CD14-positive monocyte (primary cell): ENCODE data around the gene STXBP6. TPM values are rescaled to one million over a fixed set of nuclear protein-coding genes. Genes with fewer than 3 reads are reported as not detected.
A peak's percentile ranks its signal among the peaks of the same experiment; 100 is the strongest.

Experiments
- DNase-seq, 3 donors: peaks; one replicate each; pipeline ENCODE4 v3.0.0-alpha.2; 2011 to 2022
- H2AFZ ChIP-seq: 2 replicates; pipeline ENCODE4 v1.6.0; 2012; ENCODE audit warnings: mild to moderate bottlenecking, low read depth, low read length, inconsistent platforms; ENCODE audit not compliant: insufficient read depth, poor library complexity, severe bottlenecking
- H3K27ac ChIP-seq, 2 donors: 1 replicate in 1 of 2; 2 replicates in 1 of 2; pipeline ENCODE4 v1.5.1; 2012 to 2013; ENCODE audit warnings: low read length in 2 of 2, control low read depth in 1 of 2, inconsistent platforms in 1 of 2, low read depth in 1 of 2, mild to moderate bottlenecking in 1 of 2
- H3K27me3 ChIP-seq, 2 donors: one replicate each; pipeline versions ENCODE4 v1.6.0 to v1.6.1; 2011 to 2013; ENCODE audit warnings: low read length in 2 of 2; ENCODE audit not compliant: control insufficient read depth in 2 of 2, insufficient read depth in 2 of 2
- H3K36me3 ChIP-seq, 2 donors: replicated peaks in 1 of 2; 1 replicate in 1 of 2; 2 replicates in 1 of 2; pipeline versions ENCODE4 v1.5.1 to v1.6.1; 2012 to 2013; ENCODE audit warnings: low read length in 2 of 2, control low read depth in 1 of 2, inconsistent platforms in 1 of 2, mild to moderate bottlenecking in 1 of 2; ENCODE audit not compliant: insufficient read depth in 2 of 2, control insufficient read depth in 1 of 2
- H3K4me1 ChIP-seq, 2 donors: 1 replicate in 1 of 2; 2 replicates in 1 of 2; pipeline versions ENCODE4 v1.5.1 to v1.6.1; 2012 to 2013; ENCODE audit warnings: low read length in 2 of 2, control low read depth in 1 of 2, inconsistent platforms in 1 of 2, mild to moderate bottlenecking in 1 of 2, moderate library complexity in 1 of 2; ENCODE audit not compliant: insufficient read depth in 2 of 2, control insufficient read depth in 1 of 2
- H3K4me2 ChIP-seq: replicated peaks from 2 replicates; pipeline ENCODE3; 2012; ENCODE audit warnings: low read length, moderate library complexity, mild to moderate bottlenecking; ENCODE audit not compliant: poor library complexity, severe bottlenecking; ENCODE audit errors: extremely low read depth
- H3K4me3 ChIP-seq, 3 experiments: fragments of 200-600 bp in 1 of 3; sonication (generic) in 1 of 3; replicated peaks in 1 of 3; 1 replicate in 2 of 3; 2 replicates in 1 of 3; pipeline ENCODE4 v1.5.1; 2011 to 2013; ENCODE audit warnings: low read length in 3 of 3, mild to moderate bottlenecking in 3 of 3, control low read depth in 2 of 3, low read depth in 2 of 3, inconsistent platforms in 1 of 3, moderate library complexity in 1 of 3
- H3K79me2 ChIP-seq: 2 replicates; pipeline ENCODE4 v1.6.0; 2012; ENCODE audit warnings: mild to moderate bottlenecking, control low read depth, inconsistent platforms, low read length, moderate library complexity; ENCODE audit not compliant: insufficient read depth
- H3K9ac ChIP-seq: 2 replicates; pipeline ENCODE4 v1.6.0; 2017; ENCODE audit warnings: low read length, mild to moderate bottlenecking; ENCODE audit not compliant: insufficient read depth, poor library complexity, severe bottlenecking
- H3K9me3 ChIP-seq, 2 donors: replicated peaks in 1 of 2; 1 replicate in 1 of 2; 2 replicates in 1 of 2; pipeline versions ENCODE4 v1.5.1 to v1.6.1; 2012 to 2013; ENCODE audit warnings: low read length in 2 of 2, control low read depth in 1 of 2; ENCODE audit not compliant: control insufficient read depth in 1 of 2, insufficient read depth in 1 of 2
- H4K20me1 ChIP-seq: 2 replicates; pipeline ENCODE4 v1.6.0; 2012; ENCODE audit warnings: mild to moderate bottlenecking, low read length, control low read depth, moderate library complexity; ENCODE audit not compliant: insufficient read depth
- H3K27ac Mint-ChIP-seq, 7 donors: one replicate each; pipeline ENCODE4 v1.8.0; 2020; ENCODE audit warnings: mild to moderate bottlenecking in 7 of 7, mixed read lengths in 7 of 7, moderate library complexity in 6 of 7, inconsistent platforms in 2 of 7
- H3K27me3 Mint-ChIP-seq, 3 donors: one replicate each; pipeline ENCODE4 v1.8.0; 2021 to 2022; ENCODE audit warnings: low read depth in 3 of 3, mild to moderate bottlenecking in 3 of 3, mixed read lengths in 3 of 3, moderate library complexity in 3 of 3, inconsistent platforms in 1 of 3
- H3K36me3 Mint-ChIP-seq, 2 donors: one replicate each; pipeline ENCODE4 v1.8.0; 2020; ENCODE audit warnings: mixed read lengths in 2 of 2, inconsistent platforms in 1 of 2, mild to moderate bottlenecking in 1 of 2
- H3K4me1 Mint-ChIP-seq: one replicate; pipeline ENCODE4 v1.8.0; 2020; ENCODE audit warnings: mild to moderate bottlenecking, mixed read lengths
- H3K4me3 Mint-ChIP-seq, 2 donors: one replicate each; pipeline ENCODE4 v1.8.0; 2020; ENCODE audit warnings: mild to moderate bottlenecking in 2 of 2, mixed read lengths in 2 of 2, moderate library complexity in 1 of 2
- H3K9me3 Mint-ChIP-seq, 7 donors: one replicate each; pipeline ENCODE4 v1.8.0; 2020 to 2022; ENCODE audit warnings: mixed read lengths in 7 of 7, mild to moderate bottlenecking in 6 of 7, moderate library complexity in 6 of 7, inconsistent platforms in 2 of 7
- WGBS: methylation state at CpG from one replicate; pipeline ENCODE4 v1.1.5; 2013; ENCODE audit warnings: missing lambda C conversion rate; ENCODE audit not compliant: insufficient coverage; 5-methylcytosine and 5-hydroxymethylcytosine counted together
- intact Hi-C, 2 donors: fragments of 100-400 bp; cut with micrococcal nuclease; formaldehyde crosslinking; loops; one replicate each; pipeline versions ENCODE4 v1.15.0 to v1.15.1; 2023
- polyA plus RNA-seq, 3 donors: library from polyadenylated mRNA; depleted of rRNA in 1 of 3; unstranded in 2 of 3; stranded (reverse) in 1 of 3; fragments of 300-500 nt in 2 of 3; fragments of >200 nt in 1 of 3; fragmentation: Illumina TruSeq in 2 of 3; gene quantifications; 1 replicate in 2 of 3; 2 replicates in 1 of 3; pipeline ENCODE4 v1.2.3, GENCODE V29; 2012 to 2021
- TF ChIP-seq, protein P1 (sequence below): fragments of 200-600 bp; IDR thresholded peaks from one replicate; pipeline ENCODE4 v1.8.0; 2022; ENCODE audit warnings: antibody characterized with exemption, mild to moderate bottlenecking

STXBP6 gene
- polyA plus RNA-seq, 3 donors = 0.05 to 0.25 (median 0.08) TPM

DNA sequence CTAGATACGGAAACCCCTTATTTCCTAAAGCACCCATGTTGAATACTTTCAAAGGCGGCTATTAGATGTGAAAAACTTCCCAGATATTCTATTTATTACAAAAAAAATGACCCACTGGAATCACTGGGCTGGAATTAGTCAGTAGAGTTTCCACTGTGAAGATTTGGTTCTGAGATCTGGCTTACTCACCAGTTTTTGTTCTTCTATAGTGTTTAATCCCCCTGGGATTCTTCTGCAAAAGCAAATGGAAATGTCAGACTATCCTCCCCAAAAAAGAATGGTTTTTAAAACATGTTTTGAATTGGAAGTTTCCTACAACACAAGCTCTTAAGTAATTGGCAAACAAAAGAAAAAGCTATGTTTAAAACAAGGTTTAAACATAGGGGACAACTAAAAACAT is 166.4 kb downstream of the STXBP6 start:
- no peak for DNase-seq
- Mint-ChIP-seq H3K4me3 (no peak overlapping the region), H3K27me3 (peaks cover 0 to 2% (median 2%) of the 10 kb centered on the region in 3 donors), H3K4me1 (peaks cover 11% of the 10 kb centered on the region), H3K36me3 (no peaks in the 10 kb centered on the region), H3K9me3 (peaks cover 0 to 4% (median 0%) of the 10 kb centered on the region in 7 donors), H3K27ac (no peak overlapping the region)
- H3K4me2 ChIP-seq = no peak overlapping the region
- peaks cover 5 to 8% of the 10 kb centered on the region in 2 donors for H3K4me1 ChIP-seq
- no peak overlapping the region for H3K27ac ChIP-seq
- no peaks in the 10 kb centered on the region for H3K9me3 ChIP-seq
- no peaks in the 10 kb centered on the region for H3K27me3 ChIP-seq
- intact Hi-C loops = no loop called here
- H3K9ac ChIP-seq = no peak overlapping the region
- WGBS = no CpG with 5 or more reads among the region's 2 CpGs
- H3K36me3 ChIP-seq = no peaks in the 10 kb centered on the region
- no peaks in the 10 kb centered on the region for H4K20me1 ChIP-seq
- TF ChIP-seq, protein P1, sequence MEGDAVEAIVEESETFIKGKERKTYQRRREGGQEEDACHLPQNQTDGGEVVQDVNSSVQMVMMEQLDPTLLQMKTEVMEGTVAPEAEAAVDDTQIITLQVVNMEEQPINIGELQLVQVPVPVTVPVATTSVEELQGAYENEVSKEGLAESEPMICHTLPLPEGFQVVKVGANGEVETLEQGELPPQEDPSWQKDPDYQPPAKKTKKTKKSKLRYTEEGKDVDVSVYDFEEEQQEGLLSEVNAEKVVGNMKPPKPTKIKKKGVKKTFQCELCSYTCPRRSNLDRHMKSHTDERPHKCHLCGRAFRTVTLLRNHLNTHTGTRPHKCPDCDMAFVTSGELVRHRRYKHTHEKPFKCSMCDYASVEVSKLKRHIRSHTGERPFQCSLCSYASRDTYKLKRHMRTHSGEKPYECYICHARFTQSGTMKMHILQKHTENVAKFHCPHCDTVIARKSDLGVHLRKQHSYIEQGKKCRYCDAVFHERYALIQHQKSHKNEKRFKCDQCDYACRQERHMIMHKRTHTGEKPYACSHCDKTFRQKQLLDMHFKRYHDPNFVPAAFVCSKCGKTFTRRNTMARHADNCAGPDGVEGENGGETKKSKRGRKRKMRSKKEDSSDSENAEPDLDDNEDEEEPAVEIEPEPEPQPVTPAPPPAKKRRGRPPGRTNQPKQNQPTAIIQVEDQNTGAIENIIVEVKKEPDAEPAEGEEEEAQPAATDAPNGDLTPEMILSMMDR = no peak
- no peaks in the 10 kb centered on the region for H3K79me2 ChIP-seq
- no peak overlapping the region for H3K4me3 ChIP-seq
- no peak overlapping the region for H2AFZ ChIP-seq

DNA sequence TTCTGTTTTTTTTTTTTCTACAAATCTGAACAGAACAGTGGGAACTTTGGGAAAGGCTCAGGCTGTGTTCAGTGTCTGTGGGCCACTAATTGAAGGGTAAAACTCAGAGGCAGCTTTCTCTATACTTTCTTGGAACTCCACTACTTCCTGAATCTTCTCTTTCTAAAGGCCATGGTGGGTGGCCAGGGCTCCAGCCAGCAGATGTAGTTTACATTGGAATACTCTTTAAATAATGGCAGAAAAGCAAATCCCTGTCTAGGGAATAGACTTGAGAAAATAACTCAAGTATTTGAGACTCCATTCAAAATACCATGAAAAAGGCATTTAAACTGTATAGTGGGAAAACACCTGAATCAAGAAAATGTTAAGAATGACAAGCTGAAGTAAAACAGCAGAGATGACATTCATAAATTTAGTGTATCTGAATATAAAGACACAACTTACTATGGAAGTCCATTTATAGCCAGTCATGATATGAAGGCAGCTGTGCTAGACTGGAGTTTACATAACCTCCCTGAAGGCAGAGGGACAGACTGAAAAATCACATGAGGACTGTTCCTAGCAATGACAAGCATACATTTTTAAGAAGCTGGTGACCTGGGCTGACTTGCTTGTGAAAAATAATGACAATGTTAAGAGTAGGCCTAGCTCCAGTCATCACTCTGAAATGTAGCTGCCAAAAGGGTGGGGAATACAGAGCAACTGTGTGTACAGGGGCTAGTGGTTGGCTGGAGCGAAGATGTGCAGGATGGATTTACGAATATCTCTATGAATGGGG is 168.6 kb downstream of the STXBP6 start:
- no peak for DNase-seq
- peak overlapping the region in 1 of 7 donors; percentile 20 for H3K27ac Mint-ChIP-seq
- Histone ChIP-seq H3K36me3 (no peaks in the 10 kb centered on the region), H3K79me2 (no peaks in the 10 kb centered on the region), H3K4me3 (no peak overlapping the region), H3K4me1 (peaks cover 9 to 10% of the 10 kb centered on the region in 2 donors), H3K4me2 (no peak overlapping the region), H2AFZ (no peak overlapping the region), H3K9ac (no peak overlapping the region), H3K27ac (no peak overlapping the region), H4K20me1 (no peaks in the 10 kb centered on the region), H3K9me3 (no peaks in the 10 kb centered on the region), H3K27me3 (no peaks in the 10 kb centered on the region)
- H3K36me3 Mint-ChIP-seq = no peaks in the 10 kb centered on the region
- 100% methylated on average over 2 of the region's 2 CpGs for WGBS
- peaks cover 12% of the 10 kb centered on the region for H3K4me1 Mint-ChIP-seq
- H3K4me3 Mint-ChIP-seq = no peak overlapping the region
- TF ChIP-seq, protein P1 = no peak
- H3K27me3 Mint-ChIP-seq = peaks cover 0 to 2% (median 2%) of the 10 kb centered on the region in 3 donors
- intact Hi-C loops = no loop called here
- peaks cover 0 to 4% (median 0%) of the 10 kb centered on the region in 7 donors for H3K9me3 Mint-ChIP-seq
